Stimulated activated CD8-positive, alpha-beta memory T cell treated with anti-CD3 and anti-CD28 coated beads, Interleukin-7, amount 100 ng/mL, for 48 hours (primary cell): Measurements from ENCODE around the gene SGF29.
"Not testable (repeated sequence)": the region's sequence is repeated elsewhere in the genome, so short reads cannot be mapped to it uniquely, and the experiment has no call there.

Experiments used
- DNase-seq, 2 donors: peaks; one replicate each; pipeline ENCODE4 v3.0.0-alpha.2; 2020; ENCODE audit warnings: low read depth in 1 of 2; ENCODE audit errors: extremely low read depth in 1 of 2

Gene SGF29

DNA sequence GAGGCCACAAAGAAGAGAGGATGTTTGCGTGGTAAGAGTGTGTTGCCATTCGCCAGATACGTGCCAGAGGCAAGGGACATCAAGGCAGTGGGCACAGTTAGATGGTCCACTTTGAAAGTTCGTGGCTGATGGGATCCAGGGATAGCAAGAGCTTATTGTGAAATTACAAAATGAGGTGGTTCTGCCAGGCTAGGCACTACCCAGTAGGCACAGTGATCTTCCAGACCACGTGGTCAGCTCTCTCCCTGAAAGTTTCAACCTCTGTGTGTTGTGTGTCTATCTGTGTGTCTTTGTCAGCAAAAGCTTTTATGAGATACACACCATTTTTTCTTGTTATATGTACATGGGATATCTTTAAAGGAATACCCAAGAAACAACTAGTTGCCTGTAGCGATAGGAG lies 9.5 kb downstream of the SGF29 start:
- DNase-seq = no peak

DNA sequence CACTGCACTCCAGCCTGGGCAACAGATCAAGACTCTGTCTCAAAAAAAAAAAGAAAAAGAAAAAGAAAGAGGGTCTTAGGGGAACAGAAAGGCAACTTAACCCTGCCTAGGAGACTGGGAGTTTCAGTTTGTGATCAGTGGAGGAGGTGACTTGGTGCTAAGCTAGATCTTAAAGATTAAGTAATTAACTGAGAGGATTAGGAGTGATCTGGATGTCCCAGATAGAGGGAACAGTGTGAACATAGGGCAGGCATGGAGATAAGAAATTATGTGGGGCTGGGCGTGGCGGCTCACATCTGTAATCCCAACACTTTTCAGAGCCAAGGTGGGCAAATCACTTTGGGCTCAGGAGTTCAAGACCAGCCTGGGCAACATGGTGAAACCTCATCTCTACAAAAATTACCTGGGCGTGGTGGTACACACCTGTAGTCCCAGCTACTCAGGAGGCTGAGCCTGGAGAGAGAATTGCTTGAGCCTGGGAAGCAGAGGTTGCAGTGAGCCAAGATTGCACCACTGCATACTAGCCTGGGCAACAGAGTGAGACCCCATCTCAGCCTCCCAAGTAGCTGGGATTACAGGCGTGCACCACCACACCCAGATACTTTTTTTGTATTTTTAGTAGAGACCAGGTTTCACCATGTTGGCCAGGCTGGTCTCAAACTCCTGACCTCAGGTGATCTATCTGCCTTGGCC lies 12.7 kb downstream of the SGF29 start:
- DNase-seq = not testable (repeated sequence)

DNA sequence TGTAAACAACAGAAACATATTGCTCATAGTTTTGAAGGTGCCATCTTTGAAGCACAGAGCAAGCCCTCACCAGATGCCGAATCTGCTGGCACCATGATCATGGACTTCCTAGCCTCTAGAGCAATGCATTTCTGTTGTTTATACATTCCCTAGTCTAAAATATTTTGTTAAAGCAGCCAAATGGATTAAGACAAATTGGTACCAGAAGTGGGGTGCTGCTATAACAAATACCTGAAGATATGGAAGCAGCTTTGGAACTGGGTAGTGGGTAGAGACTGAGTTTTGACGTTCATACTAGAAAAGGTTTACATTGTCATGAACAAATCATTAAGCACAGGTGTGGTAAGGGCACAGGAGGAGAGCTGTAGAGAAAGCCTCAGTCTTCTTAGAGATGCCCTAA lies 13.6 kb downstream of the SGF29 start:
- no peak for DNase-seq

DNA sequence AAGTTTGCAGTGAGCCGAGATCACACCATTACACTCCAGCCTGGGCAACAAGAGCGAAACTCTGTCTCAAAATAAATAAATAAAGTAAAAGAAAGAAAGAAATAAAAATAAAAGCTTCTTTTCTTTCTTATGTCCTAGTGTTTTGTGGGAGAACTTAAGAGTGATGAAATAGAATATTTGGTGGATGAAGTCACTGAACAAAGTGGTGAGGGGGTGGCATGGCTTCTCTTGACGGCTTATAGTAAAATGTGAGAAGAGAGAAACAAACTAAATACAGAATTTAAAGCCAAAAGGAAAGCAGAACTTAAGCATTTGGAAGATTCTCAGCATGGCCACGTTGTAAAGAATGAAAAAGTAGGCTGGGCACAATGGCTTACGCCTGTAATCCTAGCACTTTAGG lies 15.3 kb downstream of the SGF29 start:
- no peak for DNase-seq

DNA sequence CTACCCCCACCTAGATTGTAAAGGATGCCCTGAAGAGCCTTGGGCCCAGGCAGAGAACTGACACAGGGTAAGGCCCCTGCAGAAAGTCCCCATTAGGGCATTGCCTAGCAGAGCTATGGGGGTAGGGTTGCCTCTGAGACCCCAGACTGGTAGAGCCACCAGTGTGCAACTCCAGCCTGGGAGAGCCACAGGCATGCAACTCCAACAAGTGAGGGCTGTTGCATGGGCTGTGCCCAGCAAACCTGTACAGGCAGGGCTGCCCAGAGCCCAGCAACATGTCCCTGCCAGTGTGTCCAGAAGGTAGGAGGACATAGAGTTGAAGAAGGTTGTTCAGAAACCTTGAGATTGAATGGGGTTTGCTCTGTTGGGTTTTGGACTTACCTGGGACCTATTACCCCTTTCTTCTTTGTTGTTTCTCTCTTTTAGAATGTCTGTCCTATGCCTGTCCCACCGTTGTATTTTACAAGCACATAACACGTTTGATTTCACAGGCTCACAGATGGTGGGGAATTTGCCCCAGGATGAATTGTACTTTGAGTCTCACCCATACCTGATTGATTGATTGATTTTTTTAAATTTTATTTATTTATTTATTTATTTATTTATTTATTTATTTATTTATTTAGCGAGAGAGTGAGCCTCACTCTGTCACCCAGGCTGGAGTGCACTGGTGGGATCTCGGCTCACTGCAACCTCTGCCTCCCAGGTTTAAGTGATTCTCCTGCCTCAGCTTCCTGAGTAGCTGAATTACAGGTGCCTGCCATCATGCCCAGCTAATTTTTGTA lies 16.4 kb downstream of the SGF29 start:
- DNase-seq = no peak

DNA sequence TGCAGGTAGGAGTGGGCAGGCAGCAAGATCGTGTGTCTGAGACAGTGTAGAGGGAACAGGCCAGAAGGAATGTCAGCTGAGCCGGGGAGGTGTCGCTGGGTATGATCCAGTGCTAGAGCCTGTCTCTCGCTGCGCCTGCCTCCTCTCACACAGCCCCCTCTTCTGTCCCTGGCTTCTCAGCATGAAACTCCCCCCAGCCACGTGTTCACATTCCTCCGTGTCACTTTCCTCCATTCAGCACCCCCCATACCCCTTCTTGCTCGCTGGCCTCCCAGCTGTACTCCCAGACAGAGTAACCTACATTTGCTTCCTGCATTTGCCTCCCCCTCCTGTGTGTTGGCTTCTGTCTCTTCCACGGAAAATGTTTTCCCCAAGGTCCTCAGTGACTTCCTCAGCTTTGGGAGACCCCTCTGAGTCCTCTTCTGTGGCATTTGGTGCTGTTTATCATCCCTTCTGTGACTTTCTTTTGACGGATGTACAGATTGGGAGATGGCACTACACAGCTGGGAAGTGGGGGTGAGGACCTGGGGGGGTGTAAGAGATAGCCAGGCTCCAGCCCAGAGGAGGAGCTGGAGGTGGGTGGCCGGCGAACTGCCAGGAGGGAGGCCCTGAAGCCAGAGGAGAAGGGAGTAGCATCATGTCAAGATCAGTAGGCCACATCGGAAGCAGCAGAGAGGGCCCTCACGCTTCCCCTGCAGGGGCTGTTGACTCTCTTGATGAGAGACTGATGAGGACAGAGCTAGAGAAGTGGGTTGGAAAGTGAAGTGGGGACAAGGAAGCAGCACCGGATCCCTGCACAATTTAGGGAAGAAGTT lies 19.2 kb downstream of the SGF29 start:
- no peak for DNase-seq

DNA sequence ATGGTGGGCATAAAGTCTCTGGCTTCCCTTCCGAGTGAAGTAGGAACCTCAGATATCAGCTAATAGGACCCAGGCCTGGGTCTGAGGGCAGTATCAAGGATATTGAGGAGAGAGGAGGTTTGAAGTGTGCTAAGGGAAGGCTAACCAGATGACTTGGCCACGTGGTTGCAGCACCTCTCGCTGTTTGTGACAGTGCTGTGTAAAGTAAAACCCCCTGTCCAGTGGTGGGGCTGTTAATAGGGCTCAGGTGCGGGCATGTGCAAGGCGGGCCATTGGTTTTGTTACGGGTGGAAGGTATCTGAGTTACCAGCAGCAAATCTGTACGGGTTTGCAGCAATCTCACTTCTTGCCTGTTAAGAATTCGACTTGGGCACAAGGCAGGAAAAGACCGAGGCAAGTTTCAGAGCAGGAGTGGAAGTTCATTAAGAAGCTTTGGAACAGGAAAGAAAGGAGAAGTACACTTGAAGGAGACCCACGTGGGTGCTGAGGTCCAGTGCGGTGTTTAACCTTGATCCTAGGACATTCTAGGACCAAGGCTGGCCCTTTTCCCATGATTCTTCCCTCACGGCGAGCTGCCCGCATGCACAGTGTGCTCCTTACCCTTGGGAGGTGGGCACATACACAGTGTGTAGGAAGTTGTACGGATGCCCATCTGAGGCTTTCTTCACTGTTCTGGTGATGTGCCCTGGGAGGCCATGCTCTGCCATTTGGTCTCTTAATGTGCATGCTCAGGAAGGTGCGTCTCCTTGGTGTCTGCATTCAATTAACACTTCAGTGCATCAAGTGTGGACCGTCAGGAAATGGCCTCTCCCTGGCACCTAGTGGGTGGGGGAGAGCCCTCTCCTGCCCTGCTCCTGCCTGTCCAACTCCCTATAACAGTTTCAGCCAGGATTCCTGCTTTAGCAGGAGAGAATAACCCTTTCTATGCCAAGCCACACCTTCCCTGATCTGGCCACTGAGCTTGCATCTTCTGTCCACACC lies 20.3 kb downstream of the SGF29 start:
- no peak for DNase-seq

DNA sequence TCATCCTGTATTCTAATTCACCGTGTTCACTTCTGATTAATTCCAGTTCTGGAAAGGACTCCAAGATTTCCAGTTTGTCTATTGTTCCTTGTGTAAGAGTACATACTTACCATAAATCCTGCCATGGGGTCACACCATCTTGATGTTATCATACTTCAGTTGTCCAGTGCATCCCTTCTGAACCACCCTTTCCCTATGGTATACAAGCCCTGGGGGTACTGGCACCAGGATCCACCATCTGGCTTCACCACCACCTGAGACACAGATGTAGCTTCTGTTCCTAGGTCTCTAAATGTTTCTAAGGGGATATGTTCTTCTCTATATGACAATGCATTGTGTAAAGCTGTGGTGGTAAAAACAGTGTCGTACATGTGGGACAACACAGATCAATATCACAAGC lies 21.2 kb downstream of the SGF29 start:
- DNase-seq = no peak

DNA sequence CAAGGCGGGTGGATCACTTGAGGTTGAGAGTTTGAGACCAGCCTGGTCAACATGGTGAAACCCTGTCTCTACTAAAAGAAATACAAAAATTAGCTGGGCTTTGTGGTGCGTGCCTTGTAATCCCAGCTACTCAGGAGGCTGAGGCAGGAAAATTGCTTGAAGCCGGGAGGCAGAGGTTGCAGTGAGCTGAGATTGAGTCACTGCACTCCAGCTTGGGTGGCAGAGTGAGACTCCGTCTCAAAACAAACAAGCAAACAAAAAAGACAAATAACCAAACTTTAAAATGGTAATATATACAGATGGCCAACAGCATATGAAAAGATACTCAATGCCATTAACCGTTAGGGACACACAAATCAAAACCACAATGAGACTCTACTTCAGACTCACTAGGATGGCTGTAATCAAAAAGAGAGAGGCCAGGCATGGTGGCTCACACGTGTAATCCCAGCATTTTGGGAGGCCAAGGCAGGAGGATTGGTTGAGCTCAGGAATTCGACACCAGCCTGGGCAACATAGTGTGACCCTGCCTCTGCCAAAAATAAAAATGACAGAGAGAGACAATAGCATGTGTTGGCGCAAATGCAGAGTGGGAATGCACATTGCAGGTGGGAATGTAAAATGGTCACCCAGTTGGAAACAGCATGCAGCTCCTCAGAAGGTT lies 21.9 kb downstream of the SGF29 start:
- DNase-seq = no peak

DNA sequence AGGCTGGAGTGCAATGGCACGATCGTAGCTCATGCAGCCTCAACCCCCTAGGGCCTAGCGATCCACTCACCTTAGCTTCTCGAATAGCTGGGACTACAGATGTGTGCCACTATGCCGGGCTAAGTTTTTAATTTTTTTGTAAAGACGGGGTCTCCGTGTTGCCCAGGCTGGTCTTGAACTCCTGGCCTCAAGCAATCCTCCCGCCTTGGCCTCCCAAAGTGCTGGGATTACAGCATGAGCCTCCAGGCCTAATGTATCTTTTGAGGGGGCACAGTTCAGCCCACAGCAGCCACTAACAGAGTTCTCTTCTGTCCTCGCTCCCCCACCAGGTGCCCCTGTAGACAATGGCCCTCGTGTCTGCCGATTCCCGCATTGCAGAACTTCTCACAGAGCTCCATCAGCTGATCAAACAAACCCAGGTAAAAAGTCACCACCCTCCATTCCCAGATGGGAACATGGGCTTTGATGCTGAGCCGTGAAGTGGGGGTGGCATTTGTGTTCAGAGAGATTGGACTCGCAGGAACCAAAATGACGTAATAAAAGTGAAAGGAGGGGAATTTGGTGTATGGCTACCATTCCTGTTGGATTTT lies 27.1 kb downstream of the SGF29 start:
- no peak for DNase-seq

DNA sequence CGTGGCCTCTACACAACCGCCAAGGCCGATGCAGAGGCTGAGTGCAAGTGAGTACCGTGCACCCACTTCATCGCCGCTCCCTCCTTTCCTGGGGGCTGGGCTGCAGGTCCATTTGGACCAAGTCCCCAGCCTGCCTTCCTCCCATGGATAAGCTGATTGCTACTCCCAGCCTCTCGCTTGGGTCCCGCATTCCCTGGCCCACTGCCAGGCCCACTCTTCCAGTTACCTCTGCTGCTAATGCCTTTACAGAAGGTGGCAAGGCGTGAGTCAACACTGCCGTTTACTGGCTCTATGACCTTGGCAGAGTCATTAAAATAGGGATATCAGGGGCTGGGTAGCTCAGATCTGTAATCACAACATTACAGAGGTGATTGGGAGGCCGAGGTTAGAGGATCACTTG lies 32.0 kb downstream of the SGF29 start:
- DNase-seq = no peak

DNA sequence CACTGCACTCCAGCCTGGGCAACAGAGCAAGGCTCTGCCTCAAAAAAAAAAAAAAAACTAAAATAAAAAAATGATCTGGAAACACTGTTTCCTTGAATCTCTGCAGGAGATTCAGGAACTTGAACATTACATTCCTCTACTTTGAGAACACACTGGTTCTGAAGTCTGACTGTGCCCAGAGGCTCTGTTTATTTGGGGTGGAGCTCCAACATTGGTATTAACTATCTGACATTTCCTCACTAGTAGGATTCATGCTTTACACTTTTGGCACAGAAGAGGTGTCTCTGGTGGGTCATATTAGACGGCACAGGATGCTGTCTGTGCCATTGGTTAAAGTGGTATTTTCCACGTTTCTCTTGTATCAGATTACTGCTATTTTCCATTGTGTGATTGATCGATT lies 32.7 kb downstream of the SGF29 start:
- no peak for DNase-seq

DNA sequence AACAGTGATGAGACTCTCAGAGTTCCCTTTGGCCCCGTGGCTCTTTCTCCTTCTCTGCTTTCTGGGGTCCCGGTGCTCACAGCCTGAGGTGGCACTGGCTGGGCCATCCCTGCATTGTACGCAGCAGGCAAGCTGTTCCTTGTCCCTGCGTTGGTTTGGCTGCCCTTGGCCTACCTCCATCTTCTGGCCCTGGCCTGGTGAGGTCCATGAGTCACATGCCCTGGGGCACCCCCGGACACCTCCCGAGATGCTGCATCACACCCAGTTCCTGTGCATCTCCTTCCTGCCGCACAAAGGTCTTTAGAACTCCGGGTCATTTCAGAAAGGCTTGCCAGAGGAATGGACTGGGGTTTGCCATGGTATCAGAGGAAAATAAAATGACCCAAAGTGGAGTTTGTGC lies 33.7 kb downstream of the SGF29 start:
- no peak for DNase-seq

DNA sequence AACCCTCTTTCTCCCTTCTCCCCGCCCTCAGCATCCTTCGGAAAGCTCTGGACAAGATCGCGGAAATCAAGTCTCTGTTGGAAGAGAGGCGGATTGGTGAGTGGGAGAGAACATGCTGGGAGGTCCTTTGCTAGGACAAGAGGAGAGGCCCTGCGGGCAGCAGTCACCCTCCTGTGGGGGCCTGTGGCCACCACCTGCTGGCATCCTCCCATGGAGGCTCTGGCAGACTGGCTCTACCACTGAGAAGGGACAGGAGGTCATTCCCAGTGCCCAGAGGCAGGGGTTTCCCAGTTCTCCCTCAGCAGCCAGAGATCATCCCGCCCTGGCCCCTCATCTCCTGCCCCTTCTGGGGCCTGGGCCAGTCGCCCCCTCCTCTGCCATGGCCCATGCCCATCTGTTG lies 35.3 kb downstream of the SGF29 start:
- DNase-seq = no peak

DNA sequence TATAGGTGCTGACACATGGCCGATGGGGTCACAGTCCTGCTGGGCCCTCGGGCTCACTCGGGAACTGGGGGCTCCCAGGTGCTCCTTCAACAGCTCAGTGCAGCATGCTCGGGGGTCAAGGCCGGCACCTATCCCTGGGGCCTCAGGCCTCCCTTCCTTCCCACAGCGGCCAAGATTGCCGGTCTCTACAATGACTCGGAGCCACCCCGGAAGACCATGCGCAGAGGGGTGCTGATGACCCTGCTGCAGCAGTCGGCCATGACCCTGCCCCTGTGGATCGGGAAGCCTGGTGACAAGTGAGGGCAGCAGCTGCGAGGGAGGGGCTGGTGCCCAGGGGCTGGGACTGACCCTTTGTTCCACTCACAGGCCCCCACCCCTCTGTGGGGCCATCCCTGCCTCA lies 36.2 kb downstream of the SGF29 start:
- no peak for DNase-seq

DNA sequence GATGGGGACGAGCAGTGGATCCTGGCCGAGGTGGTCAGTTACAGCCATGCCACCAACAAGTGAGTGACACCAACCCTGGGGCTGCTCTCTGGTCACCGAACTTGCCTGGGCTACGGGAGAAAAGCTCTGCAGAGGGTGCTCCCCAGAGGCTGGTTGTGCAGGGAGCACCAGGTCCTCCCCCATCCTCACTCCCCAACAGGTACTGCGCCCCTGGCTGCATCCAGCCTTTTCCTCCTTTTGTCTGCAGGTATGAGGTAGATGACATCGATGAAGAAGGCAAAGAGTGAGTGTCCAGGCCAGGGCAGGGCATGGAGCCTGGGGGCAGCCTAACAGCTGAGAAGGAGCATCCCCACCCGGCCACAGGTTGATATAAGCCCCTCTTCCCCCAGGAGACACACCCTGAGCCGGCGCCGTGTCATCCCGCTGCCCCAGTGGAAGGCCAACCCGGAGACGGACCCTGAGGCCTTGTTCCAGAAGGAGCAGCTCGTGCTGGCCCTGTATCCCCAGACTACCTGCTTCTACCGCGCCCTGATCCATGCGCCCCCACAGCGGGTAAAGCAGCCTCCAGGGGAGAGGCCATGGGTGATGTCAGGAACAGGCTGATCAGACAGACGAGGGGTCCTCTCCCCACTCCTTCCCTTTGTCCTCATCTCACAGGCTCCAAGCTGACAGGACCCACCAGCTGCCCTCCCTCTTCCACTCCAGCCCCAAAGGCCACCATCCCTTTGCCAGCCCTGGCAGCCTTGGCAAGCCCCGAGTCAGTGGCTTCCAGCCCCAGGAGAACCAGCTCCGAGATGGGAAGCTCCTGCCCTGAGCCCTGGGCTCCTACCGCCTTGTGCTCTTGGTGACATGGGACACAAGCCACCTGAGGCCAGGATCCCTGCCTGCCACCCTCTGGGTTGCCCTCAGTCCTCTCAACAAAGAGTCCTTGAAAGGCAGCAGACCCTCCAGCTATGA lies 36.9 kb downstream of the SGF29 start:
- DNase-seq = no peak

DNA sequence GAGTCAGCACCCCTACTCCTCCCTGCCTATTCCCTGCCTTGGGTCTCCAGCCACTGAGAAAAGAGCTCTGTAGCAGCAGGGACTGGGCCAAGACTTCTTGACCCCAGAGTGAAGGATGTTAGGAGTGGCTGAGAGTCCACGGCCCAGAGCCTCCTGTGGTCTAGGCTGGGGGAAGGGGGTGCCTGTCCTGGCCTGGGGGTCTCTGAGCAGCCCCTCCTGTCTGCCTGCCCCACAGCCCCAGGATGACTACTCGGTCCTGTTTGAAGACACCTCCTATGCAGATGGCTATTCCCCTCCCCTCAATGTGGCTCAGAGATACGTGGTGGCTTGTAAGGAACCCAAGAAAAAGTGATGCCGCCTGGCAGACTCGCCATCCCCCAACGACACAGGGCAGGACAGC lies 37.6 kb downstream of the SGF29 start:
- no peak for DNase-seq

DNA sequence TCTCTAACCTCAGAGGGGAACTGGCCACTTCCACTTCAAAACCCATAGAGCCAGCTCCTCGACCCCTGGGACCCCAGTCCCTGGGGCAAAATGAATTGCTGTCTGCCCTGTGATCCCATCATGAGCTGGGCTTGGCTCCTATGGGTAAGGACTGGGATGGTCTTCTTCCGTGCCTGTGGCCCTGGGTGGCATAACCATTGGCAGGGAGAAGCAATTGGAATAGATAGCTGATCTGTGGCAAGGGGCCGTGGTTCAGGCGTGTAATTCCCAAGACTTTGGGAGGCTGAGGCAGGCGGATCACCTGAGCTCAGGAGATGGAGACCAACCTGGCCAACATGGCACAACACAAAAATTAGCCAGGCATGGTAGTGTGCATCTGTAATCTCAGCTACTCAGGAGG lies 38.8 kb downstream of the SGF29 start:
- no peak for DNase-seq
